ENCODE measurements around the gene FAM210A. TPM values are rescaled to one million over a fixed set of nuclear protein-coding genes. Genes with fewer than 3 reads are reported as not detected.

FAM210A gene
- total RNA-seq, 2 donors from 2014 or later = 18.6 to 31.0 TPM

DNA sequence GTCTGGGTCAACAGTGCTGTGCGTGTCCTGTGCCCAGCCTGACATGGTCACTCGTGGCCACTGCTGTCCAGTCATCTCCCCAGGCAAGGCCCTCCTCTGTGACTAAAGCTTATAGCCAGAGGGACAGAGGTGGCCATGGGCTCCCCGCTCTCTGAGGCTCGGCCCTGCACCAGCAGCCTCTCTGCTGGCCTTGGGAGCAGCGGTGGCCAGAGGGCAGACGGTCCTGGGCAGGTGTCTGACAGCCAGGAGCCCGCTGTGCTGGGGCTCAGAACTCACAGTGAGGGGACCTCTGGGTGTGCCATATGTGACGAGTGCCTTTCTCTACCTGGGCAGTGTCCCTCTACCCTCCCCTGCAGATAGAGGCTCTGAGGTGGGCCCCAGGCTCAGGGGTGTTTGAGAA is 98.7 kb downstream of the FAM210A start:
- Histone ChIP-seq H3K9ac (ENCODE audit: low read depth in 2 of 2, low read length in 2 of 2) (no peak overlapping the region), H3K4me3 (no peak overlapping the region), H3K36me3 (no peaks in the 10 kb centered on the region), H3K27ac (no peak overlapping the region), H3K4me1 (no peaks in the 10 kb centered on the region), H3K9me3 (no peaks in the 10 kb centered on the region), H3K27me3 (no peaks in the 10 kb centered on the region)
- intact Hi-C loops (cut with DNase I) = loop anchor here (5.0 to 10.0 kb wide), 3 partner anchors 70 to 513 kb away; partner anchors contain the start of gene LDLRAD4
- no peak for DNase-seq
- TF ChIP-seq CTCF (IDR thresholded peaks at IDR 0.05) = no peak

DNA sequence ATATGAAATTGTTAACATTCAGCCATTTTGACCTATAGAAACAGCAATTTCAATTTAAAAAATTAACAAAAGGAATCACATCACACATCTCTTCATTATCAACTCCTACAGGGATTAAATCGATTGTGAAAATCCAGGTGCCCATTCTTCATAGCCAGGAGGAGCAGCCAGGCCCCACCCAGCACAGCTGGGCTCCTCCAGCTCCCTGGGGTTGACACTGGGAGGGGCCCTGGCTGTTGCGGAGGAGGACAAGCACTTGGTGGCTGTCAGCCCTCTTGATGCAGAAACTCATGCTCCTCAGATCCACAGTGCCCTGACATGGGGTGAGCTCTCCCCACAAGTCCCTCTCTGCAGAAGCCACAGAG is 99.8 kb downstream of the FAM210A start:
- H3K27me3 ChIP-seq = no peaks in the 10 kb centered on the region
- no peak for DNase-seq
- H3K4me3 ChIP-seq = no peak overlapping the region
- no peak overlapping the region for H3K9ac ChIP-seq (ENCODE audit: low read depth in 2 of 2, low read length in 2 of 2)
- intact Hi-C loops (cut with DNase I) = loop anchor here (5.0 to 10.0 kb wide), 3 partner anchors 69 to 512 kb away; partner anchors contain the start of gene LDLRAD4
- no peak overlapping the region for H3K27ac ChIP-seq
- no peaks in the 10 kb centered on the region for H3K4me1 ChIP-seq
- no peaks in the 10 kb centered on the region for H3K36me3 ChIP-seq
- no peaks in the 10 kb centered on the region for H3K9me3 ChIP-seq
- no peak for TF ChIP-seq CTCF (IDR thresholded peaks at IDR 0.05)

DNA sequence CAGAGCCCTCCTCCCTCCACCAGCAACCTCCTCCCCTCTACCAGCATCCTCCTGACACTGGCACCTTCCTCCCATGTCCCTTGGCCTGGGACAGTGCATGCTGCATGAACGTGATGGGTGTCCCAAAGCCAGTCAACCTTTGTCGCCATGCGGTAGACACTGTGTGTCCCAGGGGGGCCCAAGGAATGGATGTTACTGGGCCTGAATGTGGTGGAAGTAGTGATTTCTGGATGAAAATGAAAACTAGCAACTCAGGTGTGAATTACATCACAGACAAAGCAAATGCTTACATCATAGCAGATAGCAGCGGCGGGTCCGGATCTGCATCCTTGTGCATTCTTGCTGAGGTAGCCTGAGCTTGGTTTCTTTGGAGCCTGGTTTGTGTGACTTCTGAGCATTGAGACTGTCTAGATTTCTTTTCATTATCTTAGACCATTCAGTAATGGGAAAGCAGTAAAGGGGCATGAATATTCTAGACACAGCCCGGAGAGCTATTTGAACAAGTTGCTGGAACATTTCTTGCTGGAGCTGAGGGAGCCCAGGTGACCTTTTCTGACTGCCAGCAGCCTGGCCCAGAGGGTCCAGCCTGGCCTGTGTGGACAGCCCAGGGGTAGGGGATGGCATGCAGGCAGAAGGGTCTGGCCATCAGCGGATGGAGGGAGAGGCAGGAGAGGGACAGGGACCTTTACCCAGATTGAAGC is 100.4 kb downstream of the FAM210A start:
- Histone ChIP-seq H3K4me1 (no peaks in the 10 kb centered on the region), H3K9me3 (no peaks in the 10 kb centered on the region), H3K27ac (no peak overlapping the region), H3K36me3 (no peaks in the 10 kb centered on the region), H3K4me3 (no peak overlapping the region), H3K9ac (ENCODE audit: low read depth in 2 of 2, low read length in 2 of 2) (no peak overlapping the region), H3K27me3 (no peaks in the 10 kb centered on the region)
- TF ChIP-seq CTCF (IDR thresholded peaks at IDR 0.05) = no peak
- intact Hi-C loops (cut with DNase I) = loop anchor here (5.0 to 10.0 kb wide), 3 partner anchors 69 to 511 kb away; partner anchors contain the start of gene LDLRAD4
- DNase-seq = no peak

DNA sequence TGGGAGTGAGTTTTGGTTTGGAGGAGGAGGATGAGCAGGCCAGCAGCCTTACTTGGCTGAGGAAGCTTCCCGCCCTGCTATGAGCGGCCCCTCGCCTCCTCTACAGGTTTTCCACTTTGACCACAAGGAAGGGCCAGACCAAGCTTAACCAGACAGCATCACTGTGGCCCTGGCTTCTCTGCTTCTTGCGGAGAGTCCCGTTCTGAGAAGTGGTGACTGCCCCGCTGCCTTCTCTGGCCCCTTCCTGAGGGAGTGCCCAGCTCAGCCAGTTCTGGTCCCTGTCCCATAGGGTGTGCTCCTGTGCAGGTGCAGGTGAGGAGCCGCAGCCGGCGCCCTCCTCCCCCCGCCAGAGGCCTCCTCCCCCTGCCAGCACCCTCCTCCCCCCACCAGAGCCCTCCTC is 101.0 kb downstream of the FAM210A start:
- no peak for DNase-seq
- no peak for TF ChIP-seq CTCF (IDR thresholded peaks at IDR 0.05)
- Histone ChIP-seq H3K36me3 (no peaks in the 10 kb centered on the region), H3K4me1 (no peaks in the 10 kb centered on the region), H3K9me3 (no peaks in the 10 kb centered on the region), H3K4me3 (no peak overlapping the region), H3K9ac (ENCODE audit: low read depth in 2 of 2, low read length in 2 of 2) (no peak overlapping the region), H3K27ac (no peak overlapping the region), H3K27me3 (no peaks in the 10 kb centered on the region)
- intact Hi-C loops (cut with DNase I) = loop anchor here (5.0 to 10.0 kb wide), 3 partner anchors 68 to 511 kb away; partner anchors contain the start of gene LDLRAD4

DNA sequence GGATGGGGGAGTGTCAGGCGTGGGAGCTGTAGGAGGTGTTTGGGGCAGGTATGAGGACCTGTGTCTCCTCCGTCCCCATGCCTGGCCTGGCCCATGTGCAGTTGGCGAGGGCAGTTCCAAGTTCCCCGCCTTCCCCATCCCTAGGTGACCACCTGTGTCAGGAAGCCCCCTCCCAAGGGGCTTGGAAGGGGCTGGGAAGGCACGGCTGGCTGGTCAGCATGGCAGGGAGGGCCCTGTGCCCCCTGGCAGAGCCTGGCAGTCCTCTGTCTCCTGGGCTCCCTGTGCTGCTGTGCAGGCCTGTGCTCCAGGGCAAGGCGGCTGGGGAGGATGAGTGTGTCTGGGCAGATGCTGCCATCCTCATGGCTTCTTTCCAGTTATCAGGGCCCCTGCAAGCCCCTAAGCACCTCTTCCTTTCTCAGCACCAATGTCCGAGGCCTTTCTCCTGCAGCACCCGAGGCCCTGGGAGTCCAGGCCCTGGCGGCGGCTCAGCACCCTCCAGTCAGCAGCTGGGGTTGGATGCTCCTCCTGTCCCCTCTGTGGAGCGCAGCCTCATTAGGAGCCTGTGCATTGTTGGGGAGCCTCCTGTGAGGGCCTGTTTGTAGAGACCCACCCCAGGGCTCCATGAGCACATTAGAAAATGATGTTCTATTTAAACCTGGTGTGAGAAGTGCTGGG is 101.7 kb downstream of the FAM210A start:
- H3K36me3 ChIP-seq = no peaks in the 10 kb centered on the region
- no peak overlapping the region for H3K27ac ChIP-seq
- no peak for TF ChIP-seq CTCF (IDR thresholded peaks at IDR 0.05)
- H3K4me1 ChIP-seq = no peaks in the 10 kb centered on the region
- H3K9me3 ChIP-seq = no peaks in the 10 kb centered on the region
- intact Hi-C loops (cut with DNase I) = loop anchor here (5.0 to 10.0 kb wide), 3 partner anchors 67 to 510 kb away; partner anchors contain the start of gene LDLRAD4
- no peak for DNase-seq
- H3K9ac ChIP-seq (ENCODE audit: low read depth in 2 of 2, low read length in 2 of 2) = no peak overlapping the region
- no peaks in the 10 kb centered on the region for H3K27me3 ChIP-seq
- no peak overlapping the region for H3K4me3 ChIP-seq

All from colonic mucosa (tissue), 4 donors.